Measurements from ENCODE around the gene GNAS-AS1. TPM values are rescaled to one million over a fixed set of nuclear protein-coding genes. Genes with fewer than 3 reads are reported as not detected.
A peak's percentile ranks its signal among the peaks of the same experiment; 100 is the strongest.

The GNAS-AS1 gene
- polyA plus RNA-seq, 12 donors = 1.2 to 4.0 (median 2.2) TPM; not detected in 2

DNA sequence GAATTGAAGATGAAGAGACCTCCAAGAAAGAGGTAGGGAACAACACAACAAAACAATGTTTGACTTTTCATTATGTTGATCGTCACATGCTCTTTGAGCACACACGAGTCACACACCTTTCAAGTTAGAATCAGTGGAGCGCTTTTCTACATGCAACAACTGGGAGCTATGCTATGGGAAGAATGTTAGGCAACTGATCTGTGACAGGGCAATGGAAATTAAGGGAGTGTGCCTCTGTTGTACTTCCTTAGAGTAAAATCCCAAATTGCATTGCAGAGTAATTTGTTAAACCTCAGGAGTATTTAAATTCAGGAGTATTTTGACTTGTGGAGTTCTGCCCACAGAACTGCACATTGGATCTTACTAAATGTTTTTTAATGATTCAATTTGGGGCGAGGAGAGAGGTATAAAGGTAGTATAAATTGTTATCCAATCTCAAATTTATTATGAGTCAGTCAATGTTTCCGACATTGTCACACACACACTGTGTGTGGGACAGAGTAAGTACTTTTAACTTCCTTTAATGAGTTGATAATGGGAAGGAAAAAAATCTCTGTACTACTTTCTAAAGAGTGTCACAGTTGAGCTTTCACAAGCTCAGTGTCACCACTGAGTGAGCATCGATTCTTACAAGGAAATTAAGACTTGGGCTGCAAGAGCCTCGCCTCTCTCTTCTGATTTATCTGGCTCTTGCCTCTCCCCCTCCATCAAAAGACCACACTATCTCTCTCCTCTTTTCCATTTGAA, 12.5 kb upstream of the GNAS-AS1 start:
- DNase-seq = no peak

- DNase-seq = no peak
Observed at GRCh38 chr20:58855506-58856389, 5.0 kb upstream of the GNAS-AS1 start.

DNA sequence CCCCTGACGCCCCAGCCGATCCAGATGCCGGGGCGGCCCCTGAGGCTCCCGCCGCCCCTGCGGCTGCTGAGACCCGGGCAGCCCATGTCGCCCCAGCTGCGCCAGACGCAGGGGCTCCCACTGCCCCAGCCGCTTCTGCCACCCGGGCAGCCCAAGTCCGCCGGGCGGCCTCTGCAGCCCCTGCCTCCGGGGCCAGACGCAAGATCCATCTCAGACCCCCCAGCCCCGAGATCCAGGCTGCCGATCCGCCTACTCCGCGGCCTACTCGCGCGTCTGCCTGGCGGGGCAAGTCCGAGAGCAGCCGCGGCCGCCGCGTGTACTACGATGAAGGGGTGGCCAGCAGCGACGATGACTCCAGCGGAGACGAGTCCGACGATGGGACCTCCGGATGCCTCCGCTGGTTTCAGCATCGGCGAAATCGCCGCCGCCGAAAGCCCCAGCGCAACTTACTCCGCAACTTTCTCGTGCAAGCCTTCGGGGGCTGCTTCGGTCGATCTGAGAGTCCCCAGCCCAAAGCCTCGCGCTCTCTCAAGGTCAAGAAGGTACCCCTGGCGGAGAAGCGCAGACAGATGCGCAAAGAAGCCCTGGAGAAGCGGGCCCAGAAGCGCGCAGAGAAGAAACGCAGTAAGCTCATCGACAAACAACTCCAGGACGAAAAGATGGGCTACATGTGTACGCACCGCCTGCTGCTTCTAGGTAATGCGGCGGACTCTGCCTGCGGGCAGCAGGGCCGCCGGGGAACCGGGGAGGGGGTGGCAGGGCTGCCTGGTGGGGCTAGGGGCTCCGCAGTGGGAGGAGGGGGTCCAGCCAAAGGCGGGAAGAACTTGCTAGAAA, 4.2 kb upstream of the GNAS-AS1 start:
- no peak for DNase-seq

DNA sequence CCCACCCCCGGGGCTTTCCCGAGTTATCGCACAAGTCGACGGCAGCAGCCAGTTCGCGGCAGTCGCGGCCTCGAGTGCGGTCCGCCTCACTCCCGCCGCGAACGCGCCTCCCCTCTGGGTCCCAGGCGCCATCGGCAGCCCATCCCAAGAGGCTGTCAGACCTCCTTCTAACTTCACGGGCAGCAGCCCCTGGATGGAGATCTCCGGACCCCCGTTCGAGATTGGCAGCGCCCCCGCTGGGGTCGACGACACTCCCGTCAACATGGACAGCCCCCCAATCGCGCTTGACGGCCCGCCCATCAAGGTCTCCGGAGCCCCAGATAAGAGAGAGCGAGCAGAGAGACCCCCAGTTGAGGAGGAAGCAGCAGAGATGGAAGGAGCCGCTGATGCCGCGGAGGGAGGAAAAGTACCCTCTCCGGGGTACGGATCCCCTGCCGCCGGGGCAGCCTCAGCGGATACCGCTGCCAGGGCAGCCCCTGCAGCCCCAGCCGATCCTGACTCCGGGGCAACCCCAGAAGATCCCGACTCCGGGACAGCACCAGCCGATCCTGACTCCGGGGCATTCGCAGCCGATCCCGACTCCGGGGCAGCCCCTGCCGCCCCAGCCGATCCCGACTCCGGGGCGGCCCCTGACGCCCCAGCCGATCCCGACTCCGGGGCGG, 3.4 kb upstream of the GNAS-AS1 start:
- no peak for DNase-seq

DNA sequence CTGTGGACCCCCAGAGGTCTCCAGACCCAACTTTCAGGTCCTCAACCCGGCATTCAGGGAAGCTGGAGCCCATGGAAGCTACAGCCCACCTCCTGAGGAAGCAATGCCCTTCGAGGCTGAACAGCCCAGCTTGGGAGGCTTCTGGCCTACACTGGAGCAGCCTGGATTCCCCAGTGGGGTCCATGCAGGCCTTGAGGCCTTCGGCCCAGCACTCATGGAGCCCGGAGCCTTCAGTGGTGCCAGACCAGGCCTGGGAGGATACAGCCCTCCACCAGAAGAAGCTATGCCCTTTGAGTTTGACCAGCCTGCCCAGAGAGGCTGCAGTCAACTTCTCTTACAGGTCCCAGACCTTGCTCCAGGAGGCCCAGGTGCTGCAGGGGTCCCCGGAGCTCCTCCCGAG, 2.8 kb upstream of the GNAS-AS1 start:
- no peak for DNase-seq

- peak; percentile 79 for DNase-seq
Observed at GRCh38 chr20:58852543-58853271, 2.0 kb upstream of the GNAS-AS1 start, which contains the start of gene GNAS. Gene GNAS (plus strand): TSS chr20:58852716.

GRCh38 chr20:58851969-58852458, 1.3 kb upstream of the GNAS-AS1 start:
- no peak for DNase-seq

- DNase-seq = no peak
Observed at GRCh38 chr20:58851221-58851968, 693 bp upstream of the GNAS-AS1 start.

DNA sequence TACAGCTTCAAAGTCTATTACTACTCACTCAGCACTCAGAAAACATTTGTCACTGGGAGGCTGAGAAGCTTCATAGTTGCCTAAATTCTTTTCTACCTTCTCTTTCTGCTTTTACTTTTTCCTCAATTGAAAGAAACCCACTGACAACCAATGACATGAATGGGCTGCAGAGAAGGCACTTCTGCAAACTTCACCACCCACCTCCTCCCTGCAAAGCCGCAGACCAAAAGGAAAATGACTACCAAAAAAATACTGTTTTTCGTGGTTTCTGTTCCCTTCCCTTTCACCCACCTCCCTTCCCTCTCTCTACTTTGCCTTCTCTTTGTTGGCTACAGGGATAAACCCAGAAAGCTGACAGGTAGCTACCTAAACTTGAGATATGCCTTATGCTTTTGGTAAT, 3.2 kb downstream of the GNAS-AS1 start:
- no peak for DNase-seq

- no peak for DNase-seq
Observed at GRCh38 chr20:58845706-58846105, 5.0 kb downstream of the GNAS-AS1 start.

- DNase-seq = no peak
Observed at GRCh38 chr20:58843128-58843556, 7.6 kb downstream of the GNAS-AS1 start.

DNA sequence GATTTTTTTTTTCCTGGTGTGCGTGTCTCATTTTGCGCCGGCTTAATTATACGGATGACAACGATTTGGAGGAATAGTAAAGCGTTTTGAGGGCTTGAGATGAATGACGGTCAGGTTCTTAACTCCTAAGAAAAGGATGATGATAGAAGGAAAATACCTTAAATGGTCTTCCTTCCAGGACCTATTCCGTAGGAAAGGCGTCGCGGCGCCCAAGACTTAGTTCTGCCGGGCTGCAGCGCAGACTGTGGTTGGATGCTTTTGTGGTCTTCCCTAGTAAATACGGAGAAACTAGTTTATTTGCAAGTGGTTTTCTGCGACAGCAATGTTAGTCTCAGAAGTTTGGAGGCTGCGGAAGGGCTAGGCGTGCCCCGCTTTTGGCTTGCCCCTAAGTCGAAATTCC, 8.4 kb downstream of the GNAS-AS1 start:
- no peak for DNase-seq

DNA sequence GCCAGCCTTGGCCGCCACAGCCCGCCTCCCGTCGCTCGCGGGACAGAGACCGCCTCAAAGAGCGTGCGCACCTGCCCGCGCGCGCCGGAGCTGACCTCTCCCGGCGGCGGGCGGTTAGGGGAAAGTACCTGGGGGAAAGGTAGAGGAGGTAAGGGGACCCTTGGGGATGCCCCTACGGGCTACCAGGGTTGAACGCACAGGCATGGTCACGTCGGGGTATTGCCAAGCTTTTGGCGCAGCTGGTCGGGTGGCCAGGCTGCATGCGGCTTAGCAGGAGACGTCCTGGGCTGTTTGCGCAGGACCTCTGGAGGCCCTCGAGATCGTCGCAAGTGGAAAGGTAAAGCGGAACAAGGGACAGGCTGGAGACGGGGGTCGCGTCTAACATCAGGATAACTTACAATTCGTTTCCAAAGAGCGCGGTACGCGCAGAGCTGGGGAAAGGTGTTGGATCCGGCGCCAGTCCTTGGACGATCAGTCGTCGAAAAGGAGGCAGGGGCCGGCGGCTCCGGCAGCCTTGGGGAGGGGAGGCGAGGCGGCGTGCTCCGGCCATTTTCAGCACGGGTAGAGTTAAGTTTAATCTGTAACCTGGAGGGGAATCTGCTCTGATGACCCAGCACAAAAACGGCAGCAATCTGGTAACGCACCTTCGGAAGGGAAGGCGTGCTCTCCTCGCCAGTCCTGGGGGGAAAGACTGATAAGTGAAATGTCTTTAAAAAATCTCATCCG, 9.0 kb downstream of the GNAS-AS1 start:
- no peak for DNase-seq

DNA sequence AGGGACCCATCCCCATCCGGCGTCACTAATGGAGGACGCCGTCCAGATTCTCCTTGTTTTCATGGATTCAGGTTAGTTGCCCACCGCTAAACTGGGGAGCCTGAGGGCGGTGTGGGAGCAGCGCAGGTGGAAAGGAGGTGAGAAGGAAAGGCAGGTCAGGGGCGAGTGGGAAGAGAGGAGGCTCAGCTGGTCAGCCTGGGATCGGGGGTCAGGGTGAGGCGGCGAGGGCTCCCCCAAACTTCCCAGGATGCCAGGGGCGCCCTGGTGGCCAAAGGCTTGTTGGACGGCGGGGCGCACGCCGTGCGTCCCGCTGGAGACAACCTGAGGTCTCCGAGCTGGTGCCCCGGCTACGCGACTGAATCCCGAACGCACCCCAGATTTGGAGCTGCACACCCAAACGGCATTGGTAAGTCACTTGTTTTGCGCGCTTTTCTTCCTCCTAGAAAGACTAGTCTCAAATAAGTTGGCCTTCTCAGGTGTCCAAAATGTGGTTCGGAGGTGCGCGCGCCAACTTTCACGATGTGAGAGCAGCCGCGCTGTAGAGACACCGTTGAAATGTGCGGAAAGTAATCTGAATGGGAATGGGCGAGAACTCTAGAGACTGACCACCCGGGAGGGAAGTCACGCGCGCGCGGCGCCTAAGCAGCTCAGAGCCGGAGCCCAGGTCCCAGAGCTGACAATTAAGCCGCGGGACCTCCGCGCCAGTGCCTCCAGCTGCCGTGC, 9.7 kb downstream of the GNAS-AS1 start:
- no peak for DNase-seq

DNA sequence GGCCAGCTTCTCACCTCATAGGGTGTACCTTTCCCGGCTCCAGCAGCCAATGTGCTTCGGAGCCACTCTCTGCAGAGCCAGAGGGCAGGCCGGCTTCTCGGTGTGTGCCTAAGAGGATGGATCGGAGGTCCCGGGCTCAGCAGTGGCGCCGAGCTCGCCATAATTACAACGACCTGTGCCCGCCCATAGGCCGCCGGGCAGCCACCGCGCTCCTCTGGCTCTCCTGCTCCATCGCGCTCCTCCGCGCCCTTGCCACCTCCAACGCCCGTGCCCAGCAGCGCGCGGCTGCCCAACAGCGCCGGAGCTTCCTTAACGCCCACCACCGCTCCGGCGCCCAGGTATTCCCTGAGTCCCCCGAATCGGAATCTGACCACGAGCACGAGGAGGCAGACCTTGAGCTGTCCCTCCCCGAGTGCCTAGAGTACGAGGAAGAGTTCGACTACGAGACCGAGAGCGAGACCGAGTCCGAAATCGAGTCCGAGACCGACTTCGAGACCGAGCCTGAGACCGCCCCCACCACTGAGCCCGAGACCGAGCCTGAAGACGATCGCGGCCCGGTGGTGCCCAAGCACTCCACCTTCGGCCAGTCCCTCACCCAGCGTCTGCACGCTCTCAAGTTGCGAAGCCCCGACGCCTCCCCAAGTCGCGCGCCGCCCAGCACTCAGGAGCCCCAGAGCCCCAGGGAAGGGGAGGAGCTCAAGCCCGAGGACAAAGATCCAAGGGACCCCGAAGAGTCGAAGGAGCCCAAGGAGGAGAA, 10.5 kb downstream of the GNAS-AS1 start:
- DNase-seq = no peak

GRCh38 chr20:58839474-58839874, 11.2 kb downstream of the GNAS-AS1 start:
- DNase-seq = peak; percentile 74

- no peak for DNase-seq
Observed at GRCh38 chr20:58838174-58838573, 12.5 kb downstream of the GNAS-AS1 start.

- DNase-seq = no peak
Observed at GRCh38 chr20:58837717-58838116, 13.0 kb downstream of the GNAS-AS1 start.
